HG02798 (cell line): Measurements from ENCODE around the gene RBM46.
A peak's percentile ranks its signal among the peaks of the same experiment; 100 is the strongest.

ENCODE experiments used
- ATAC-seq: cut with Tn5 transposase; IDR thresholded peaks from one replicate; pipeline ENCODE4 v1.9.1; 2021; ENCODE audit warnings: mild to moderate bottlenecking; ENCODE audit not compliant: unreplicated experiment, poor library complexity

Gene RBM46, protein sequence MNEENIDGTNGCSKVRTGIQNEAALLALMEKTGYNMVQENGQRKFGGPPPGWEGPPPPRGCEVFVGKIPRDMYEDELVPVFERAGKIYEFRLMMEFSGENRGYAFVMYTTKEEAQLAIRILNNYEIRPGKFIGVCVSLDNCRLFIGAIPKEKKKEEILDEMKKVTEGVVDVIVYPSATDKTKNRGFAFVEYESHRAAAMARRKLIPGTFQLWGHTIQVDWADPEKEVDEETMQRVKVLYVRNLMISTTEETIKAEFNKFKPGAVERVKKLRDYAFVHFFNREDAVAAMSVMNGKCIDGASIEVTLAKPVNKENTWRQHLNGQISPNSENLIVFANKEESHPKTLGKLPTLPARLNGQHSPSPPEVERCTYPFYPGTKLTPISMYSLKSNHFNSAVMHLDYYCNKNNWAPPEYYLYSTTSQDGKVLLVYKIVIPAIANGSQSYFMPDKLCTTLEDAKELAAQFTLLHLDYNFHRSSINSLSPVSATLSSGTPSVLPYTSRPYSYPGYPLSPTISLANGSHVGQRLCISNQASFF

GRCh38 chr4:154781126-154781982, at the start of gene RBM46:
Gene RBM46 (plus strand): TSS chr4:154781272. CDS start chr4:154796753, 15,481 bp downstream.
- no peak for ATAC-seq

DNA sequence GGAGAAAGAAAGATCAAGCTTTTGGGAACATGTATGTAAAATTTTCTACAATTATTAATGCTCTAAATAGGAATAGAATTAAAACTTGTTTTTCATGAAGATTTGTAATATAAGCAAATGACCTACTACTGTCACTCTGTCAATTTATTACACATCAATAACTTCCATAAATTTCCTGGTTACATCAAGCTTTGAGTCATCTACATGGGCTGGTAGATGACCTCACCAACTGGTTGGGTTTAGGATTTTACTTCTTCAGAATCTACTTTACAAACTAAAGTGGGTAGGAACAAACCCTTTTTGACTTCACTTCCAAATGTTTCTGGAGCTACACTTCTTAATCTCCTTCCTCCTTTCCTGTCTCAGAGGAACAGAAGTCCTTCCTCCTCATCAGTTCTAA, 49.3 kb upstream of the RBM46 start:
- ATAC-seq = no peak

- ATAC-seq = no peak
These were observed 48.4 kb upstream of the RBM46 start for GRCh38 chr4:154732669-154733068.

GRCh38 chr4:154736770-154737169, 44.3 kb upstream of the RBM46 start:
- no peak for ATAC-seq

GRCh38 chr4:154738426-154738825, 42.6 kb upstream of the RBM46 start:
- no peak for ATAC-seq

DNA sequence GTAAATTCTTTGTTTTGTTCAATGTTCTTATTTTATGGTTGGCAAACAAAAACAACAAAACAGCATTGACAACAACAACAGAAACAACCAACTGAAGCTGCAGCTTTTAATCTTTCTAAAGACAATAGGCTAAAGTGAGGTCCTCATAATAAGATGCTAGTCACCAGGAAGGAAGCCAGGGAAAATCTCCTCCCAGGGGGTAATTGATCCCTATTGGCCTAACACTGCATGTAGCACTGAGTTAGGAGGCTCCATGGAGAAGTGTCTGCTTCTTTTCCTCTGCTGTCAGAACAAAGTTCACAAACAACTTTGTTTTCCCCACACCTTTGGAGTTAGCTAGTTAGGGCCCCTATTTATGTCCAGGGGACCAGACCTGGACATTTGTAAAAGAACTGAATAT, 42.0 kb upstream of the RBM46 start:
- no peak for ATAC-seq

DNA sequence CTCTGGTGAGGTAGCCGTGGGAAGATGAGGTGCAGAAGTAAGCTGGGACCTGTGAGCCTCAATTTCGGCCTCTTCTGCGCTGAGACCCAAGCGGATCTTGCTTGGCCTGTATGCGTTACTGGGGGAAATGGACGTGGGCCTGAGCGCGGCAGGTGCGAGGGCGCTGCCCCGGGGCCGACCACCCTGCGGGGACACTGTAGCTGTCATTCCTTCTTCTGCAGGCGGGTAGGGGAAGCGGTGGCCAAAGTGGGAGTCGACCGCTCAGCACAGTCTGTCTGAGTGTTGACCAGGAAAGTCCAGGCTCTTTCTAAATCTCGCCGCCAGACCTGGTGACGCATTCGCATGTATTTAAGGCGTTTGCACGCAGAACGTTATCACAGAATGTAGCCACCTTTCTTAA, 40.6 kb upstream of the RBM46 start:
- ATAC-seq = no peak

- ATAC-seq = no peak
These were observed 39.9 kb upstream of the RBM46 start for GRCh38 chr4:154741131-154741665.

DNA sequence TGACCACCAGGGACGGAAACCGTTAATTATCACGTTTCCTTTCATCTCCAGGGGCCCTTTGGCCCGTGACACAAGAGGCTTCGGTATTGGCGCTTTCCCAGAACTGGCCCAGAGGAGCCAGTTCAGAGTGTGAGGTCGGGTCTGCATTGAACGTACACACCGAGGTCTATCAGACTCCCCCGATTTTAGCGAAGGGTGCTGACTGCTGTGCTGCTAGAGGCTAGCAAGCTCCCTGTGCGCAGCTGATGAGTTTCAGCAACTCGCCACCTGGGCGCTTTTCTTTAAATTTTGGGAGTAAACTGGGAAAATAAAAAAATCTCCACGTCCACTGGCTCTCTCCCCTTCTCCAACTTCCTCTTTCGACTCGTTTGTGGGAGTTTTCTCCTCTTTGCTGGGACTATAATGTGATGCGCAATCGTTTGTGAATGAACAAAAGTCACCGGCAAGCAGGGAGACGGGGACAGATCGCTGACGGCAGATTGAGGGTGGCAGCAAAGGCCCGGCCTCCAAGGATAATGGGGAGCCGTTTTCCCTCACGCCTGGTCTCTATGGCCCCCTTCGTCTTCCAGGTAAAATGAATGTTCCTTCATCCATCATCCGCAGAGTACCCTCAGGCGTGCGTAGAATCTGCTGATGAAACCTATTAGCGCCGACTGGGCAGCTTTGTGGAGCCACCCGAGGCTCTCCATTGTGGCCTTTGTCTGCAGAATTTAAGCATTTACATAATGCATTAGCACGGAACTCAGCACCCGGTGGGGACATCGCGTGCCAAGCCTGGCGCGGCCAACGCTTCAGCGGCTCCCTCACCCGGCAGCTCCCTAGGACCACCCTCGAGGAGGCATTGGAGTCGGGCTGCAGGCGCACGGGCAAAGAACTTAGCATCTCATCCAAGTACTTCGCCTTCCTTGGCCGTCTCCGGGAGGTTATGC, 38.9 kb upstream of the RBM46 start:
- no peak for ATAC-seq

DNA sequence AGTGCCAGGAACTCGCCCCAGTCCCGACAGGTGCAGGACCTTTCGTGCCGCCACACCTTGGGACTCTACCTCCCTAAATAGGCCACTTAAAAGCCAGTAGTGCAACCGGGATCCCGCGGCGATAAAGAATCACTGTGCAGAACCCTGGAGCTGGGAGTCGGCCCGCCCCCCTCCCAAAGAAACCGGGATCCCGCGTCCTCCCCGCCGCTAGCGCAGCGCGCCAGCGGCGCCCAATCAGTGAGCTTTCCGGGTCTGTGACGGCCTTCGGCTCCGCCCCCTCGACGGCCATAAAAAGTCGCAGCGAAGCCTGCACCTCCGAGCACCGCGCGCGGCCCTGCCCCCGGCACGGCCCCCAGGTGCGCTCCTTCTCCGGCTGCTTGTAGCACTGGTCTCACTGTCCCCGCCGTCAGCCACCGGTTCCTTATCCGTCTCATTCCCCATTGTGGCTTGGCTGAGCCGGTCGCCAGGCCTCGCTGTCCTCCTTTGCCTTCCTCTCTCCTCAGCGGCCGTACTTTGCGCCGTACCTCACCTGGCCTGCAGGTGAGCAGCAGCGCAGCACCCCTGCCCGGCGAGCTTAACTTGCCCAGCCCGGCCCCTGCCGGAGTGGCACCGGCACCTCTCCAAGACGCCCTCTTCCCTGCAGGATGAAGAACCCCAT, 37.3 kb upstream of the RBM46 start, which contains the start of gene LRAT:
Gene LRAT, plus strand, starts transcription at position 318 of the 658 bp plus-strand sequence. Its CDS starts 327 bp downstream, at position 645.
- peak; percentile 51 for ATAC-seq

- no peak for ATAC-seq
These were observed 36.6 kb upstream of the RBM46 start for GRCh38 chr4:154744341-154744926.

GRCh38 chr4:154757713-154758112, 23.4 kb upstream of the RBM46 start:
- no peak for ATAC-seq

- ATAC-seq = no peak
These were observed 20.2 kb upstream of the RBM46 start for GRCh38 chr4:154760895-154761294.

DNA sequence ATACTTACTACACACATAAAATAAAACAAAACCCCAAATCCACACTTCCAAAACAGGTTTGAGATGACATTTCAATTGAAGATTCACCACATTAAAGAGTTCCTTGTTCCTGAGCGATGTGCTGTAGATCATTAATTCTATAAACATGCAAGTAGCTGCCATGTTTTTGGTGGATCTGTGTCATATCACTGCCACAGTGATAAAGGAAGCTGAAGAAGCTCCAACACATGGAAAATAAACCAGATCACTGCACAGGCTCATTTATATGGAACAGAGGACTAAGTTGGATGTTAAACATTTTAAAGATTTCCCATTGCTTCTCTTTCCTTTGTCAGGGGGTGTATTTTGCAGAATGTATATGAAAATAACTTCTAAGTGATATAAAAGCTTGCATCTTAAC, 2.8 kb upstream of the RBM46 start:
- no peak for ATAC-seq

- ATAC-seq = no peak
These were observed 1.6 kb upstream of the RBM46 start for GRCh38 chr4:154779362-154779947.

DNA sequence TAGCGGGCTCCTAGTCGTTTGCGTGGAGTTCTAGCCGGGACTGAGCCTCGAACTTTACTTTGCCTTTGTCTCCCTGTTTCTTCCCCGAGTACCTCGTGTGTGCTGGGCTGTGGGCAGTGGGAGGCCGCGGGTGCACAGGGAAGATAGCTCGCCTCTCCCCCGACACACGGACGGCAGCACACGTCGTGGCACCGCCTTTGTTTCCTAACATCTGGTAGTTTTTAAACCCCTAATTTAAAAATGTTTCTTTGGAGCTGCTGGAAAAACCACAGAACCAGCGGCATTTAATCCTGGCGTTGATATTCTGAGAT, 866 bp downstream of the RBM46 start:
- no peak for ATAC-seq

- peak; percentile 71 for ATAC-seq
These were observed 26.1 kb downstream of the RBM46 start for GRCh38 chr4:154807042-154807630.

GRCh38 chr4:154818230-154818629, 37.2 kb downstream of the RBM46 start:
- no peak for ATAC-seq
